G401.6 (cell line): ENCODE data around the gene ZBTB34.
"Not testable (repeated sequence)": the region's sequence is repeated elsewhere in the genome, so short reads cannot be mapped to it uniquely, and the experiment has no call there.

Source experiments
- FAIRE-seq: peaks from 2 replicates; lab custom pipeline; 2012; peaks lifted over from hg19 to GRCh38; lab: Jason Lieb, UNC

The ZBTB34 gene, protein sequence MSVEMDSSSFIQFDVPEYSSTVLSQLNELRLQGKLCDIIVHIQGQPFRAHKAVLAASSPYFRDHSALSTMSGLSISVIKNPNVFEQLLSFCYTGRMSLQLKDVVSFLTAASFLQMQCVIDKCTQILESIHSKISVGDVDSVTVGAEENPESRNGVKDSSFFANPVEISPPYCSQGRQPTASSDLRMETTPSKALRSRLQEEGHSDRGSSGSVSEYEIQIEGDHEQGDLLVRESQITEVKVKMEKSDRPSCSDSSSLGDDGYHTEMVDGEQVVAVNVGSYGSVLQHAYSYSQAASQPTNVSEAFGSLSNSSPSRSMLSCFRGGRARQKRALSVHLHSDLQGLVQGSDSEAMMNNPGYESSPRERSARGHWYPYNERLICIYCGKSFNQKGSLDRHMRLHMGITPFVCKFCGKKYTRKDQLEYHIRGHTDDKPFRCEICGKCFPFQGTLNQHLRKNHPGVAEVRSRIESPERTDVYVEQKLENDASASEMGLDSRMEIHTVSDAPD

DNA sequence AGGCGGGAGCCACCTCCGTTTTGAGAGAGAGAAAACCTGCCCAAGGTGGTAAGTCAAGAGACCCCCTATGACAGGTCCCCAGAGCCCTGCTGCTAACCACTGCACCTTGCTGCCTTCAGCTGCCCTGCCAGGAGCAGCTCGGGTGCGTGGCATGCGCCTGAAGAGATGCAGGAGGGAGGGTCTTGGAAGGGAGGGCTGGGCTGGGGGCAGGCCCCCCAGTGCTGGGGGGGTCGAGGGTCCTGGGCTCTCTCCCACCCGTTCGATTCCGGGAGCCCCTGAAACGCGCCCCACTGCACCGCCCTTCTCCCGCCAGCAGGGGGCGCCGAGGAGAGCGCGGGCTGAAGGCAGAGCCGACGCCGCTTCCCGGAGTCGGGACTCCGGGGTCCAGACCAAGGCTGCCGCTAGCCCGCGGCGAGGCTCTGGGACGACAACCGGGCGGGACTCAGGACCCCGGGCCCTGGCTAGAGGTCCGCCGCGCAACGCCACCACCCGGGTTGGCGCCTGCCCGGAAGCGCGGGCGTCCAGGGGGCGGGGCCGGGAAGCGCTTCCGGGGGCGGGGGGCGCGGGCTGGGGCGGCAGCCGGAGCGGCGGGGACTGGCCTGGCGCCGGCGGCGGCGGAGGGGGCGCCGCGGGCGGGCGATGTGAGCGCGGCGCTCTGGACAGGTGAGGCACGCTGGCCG lies at the start of gene ZBTB34:
ZBTB34 (plus strand) TSS at position 563 of the 680 bp plus-strand sequence. CDS start 18,761 bp downstream, outside the sequence.
- no peak for FAIRE-seq

DNA sequence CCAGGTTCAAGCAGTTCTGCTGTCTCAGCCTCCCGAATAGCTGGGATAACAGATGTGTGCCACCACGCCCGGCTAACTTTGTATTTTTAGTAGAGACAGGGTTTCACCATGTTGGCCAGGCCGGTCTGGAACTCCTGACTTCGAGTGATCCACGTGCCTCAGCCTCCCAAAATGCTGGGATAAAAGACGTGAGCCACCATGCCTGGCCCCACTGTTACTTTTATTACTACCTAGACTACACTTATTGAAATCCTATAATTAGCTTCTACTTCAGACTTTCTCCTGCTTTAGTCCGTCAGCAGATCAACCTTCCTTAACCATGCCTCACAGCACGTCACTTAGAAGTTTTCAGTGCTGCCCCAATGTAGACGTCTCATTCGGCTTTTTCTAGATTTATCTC lies 47.4 kb upstream of the ZBTB34 start:
- FAIRE-seq, result no peak

DNA sequence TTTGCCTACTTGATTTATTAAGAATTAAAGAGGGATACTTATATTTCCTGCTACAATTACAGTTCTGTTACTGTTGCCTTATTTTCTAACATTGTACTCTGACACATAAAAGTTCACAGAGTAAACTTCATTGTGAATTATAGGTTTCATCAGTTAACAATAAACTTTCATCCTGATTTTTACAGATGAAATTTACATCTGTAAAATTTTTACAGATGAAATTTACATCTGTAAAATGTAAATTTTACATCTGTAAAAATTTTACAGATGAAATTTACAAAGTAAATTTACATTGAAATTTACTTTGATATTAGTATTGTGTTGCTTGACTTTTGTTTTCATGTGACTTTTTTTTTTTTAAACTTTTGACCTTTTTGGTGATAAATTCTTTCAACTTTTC lies 46.3 kb upstream of the ZBTB34 start:
- FAIRE-seq, result peak; percentile 86

DNA sequence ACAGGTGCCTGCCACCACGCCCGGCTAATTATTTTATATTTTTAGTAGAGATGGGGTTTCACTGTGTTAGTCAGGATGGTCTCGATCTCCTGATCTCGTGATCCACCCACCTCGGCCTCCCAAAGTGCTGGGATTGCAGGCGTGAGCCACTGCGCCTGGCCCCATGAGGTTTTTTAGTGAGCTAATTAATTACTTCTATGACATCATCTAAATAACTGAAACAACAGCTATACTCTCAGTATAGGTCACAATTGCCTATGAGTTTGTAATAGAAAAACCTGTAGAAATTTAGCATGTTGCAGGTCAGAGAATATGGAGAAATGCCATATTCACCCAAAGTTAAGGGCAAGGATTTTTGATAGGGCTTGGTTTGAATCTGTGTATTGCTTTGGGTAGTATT lies 42.8 kb upstream of the ZBTB34 start:
- FAIRE-seq, result not testable (repeated sequence)

DNA sequence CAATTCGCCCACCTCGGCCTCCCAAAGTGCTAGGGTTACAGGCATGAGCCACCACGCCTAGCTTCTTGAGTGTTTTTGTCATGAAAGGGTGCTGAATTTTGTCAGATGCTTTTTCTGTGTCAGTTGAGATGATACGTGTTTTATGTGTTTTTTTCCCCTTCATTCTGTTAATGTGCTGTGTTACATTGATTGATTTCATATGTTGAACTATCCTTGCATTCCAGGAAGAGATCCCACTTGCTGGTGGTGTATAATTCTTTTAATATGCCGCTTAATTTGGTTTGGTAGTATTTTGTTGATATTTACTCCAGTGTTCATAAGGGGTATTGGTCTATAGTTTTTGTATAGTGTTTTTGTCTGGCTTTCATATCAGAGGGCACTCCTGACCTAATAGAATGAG lies 42.0 kb upstream of the ZBTB34 start:
- no peak for FAIRE-seq

DNA sequence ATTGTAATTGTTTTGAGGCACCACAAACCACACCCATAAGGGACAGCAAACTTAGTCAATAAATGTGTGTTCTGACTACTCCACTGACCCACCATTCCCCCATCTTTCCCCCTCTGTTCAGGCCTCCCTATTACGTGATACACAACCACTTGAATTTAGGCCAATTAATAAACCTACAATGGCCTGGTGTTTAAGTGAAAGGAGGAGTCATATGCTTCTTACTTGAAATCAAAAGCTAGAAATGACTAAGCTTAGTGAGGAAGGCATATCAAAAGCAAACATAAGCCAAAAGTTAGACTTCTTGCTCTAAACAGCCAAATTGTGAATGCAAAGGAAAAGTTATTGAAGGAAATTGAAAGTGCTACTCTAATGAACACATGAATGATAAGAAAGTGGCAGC lies 41.0 kb upstream of the ZBTB34 start:
- no peak for FAIRE-seq

DNA sequence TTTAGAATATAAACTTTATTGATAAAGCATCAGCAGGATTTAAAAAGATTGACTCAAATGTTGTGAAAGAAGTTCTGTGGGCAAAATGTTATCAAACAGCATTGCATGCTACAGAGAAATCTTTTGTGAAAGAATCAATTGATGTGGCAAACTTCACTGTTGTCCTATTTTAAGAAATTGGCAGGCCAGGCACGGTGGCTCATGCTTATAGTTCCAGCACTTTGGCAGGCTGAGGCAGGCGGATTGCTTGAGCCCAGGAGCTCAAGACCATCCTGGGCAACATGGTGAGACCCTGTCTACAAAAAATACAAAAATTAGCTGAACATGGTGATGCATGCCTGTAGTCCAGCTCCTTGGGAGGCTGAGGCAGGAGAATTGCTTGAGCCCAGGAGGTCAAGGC lies 38.2 kb upstream of the ZBTB34 start:
- no peak for FAIRE-seq

DNA sequence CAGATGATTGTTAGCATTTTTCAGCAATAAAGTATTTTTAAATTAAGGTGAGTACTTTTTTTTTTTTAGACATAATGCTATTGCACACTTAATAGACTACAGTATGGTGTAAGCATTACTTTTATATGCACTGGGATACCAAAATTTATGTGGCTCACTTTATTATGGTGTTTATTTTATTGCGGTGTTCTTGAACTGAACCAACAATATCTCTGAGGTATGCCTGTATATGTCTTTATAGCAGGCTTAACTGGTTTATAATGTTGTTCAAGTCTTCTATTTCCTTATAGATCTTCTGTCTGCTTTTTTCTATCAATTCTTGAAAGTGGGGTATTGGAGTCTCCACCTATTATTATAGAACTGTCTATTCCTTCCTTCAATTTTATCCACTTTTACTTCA lies 37.6 kb upstream of the ZBTB34 start:
- FAIRE-seq, result no peak

DNA sequence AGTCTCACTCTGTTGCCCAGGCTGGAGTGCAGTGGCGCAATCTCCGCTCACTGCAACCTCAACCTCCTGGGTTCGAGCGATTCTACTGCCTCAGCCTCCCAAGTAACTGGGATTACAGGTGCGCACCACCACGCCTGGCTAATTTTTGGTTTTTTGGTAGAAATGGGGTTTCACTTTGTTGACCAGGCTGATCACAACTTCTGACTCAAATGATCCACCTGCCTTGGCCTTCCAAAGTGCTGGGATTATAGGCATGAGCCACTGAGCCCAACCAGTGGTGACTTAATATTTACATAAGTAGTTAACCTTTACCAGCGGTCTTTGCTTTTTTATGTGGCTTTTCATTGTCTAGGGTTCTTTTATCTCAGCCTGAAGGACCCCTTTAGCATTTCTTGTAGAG lies 36.4 kb upstream of the ZBTB34 start:
- not testable (repeated sequence) for FAIRE-seq

DNA sequence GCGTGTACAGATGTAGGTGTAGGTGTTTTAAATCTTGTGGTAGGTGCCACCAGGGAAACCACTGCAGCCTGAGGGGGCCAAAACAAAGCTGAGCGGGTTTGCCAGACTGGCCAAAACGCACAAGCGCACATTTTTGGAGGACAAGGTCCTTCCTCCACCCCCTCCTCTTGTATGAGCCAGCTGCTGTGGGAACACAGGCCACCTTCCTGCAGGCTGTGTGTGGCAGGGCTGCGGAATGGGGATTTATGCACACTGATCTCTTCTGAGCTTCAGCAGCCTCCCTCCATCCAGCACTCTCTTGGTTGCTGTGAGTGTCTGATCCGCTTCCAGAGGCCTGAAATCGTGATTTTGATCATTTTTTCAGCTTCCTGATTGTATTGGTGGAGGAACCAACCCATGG lies 33.2 kb upstream of the ZBTB34 start:
- no peak for FAIRE-seq

DNA sequence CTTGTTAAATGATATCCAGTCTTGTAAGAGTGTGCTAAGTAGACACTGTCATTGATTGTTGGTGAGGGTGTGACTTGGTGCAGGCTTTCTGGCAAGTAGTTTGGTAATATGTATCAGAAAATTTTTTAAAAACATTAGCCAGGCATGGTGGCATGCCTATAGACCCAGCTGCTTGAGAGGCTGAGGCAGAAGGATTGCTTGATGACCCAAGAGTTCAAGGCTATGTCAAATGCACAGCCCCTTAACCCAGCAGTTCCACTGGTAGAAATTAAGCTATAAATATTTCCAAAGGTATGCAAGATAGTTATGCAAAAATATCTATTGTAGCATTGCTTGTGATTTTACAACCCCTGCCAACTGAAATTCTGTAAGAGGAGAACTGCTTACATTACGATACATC lies 31.4 kb upstream of the ZBTB34 start:
- FAIRE-seq, result no peak

DNA sequence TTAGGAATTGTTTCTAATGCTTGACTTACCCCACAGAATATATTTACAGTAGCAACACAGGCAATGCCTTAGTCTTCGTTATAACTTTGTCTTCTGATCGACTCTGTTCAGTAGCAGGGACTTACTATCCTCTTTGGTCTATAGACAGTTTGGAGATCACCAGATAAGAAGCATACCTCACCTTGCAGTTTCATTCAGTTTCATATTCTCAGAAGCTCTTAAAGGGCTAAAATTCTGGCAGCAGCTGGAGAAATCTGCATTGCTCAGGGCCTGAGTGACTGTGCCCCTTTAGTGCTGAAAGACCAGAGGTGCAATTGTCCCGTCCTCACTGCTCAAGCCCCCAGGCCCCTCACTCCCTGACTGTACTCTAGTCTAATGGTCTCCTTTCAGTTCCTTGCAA lies 29.6 kb upstream of the ZBTB34 start:
- FAIRE-seq, result no peak

DNA sequence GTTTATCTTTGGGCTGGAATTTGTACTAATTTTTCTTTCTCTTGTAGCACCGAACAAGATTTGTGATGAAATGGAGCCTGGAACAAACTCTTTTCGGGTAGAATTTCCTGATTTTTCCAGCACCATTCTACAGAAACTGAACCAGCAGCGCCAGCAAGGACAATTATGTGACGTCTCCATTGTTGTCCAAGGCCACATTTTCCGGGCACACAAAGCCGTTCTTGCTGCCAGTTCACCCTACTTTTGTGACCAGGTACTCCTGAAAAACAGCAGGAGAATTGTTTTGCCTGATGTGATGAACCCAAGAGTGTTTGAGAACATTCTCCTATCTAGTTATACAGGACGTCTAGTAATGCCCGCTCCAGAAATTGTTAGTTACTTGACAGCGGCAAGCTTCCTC lies 28.0 kb upstream of the ZBTB34 start:
- no peak for FAIRE-seq

DNA sequence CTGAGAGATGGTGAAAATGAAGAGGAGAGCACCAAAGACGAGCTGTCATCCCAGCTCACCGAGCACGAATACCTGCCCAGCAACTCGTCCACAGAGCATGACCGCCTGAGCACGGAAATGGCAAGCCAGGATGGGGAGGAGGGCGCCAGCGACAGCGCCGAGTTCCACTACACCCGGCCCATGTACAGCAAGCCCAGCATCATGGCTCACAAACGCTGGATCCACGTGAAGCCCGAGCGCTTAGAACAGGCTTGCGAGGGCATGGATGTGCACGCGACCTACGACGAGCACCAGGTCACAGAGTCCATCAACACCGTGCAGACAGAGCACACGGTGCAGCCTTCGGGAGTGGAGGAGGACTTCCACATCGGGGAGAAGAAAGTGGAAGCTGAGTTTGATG lies 27.4 kb upstream of the ZBTB34 start:
- FAIRE-seq, result no peak

DNA sequence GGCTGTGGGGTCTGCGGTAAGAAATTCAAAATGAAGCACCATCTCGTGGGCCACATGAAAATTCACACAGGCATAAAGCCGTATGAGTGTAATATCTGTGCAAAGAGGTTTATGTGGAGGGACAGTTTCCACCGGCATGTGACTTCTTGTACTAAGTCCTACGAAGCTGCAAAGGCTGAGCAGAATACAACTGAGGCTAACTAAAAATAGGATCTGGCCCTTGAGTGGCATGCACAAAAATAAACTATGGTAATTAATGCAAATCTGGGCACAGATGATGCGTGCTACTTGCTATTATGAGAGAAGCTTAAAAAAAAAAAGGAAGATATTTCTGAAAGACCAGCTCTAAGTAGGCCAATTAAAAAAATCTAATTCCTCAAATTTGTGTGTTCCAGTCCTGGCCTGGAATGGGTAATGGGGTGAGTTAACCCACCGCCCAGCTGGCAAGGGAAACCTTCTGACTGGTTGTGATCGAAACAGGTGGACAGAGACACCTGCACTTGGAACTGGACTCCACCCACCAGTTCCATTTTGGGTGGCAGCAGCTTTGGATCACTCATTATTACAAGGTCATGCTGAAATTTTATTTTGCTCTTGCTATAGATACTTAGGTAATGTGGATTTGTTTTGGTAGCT lies 26.6 kb upstream of the ZBTB34 start:
- FAIRE-seq, result no peak

DNA sequence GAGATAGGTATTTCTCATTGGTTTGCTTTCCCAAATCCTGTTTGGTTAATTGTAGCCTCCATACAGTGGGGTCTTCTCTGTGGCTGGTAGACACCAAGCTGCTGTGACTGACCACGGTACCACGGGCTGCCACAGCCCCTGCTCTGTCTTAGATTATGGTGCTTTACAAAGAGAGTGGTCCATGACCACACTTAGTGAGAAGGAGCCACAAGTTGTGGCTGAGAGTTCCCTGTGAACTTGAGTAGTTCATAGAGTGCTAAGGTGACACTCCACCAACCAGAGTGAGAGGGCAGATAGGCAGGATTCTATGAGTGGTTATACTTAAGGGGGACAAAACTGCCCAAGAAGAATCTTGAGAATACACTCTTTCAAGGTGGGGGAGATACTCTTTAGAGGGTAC lies 25.8 kb upstream of the ZBTB34 start:
- FAIRE-seq, result no peak

DNA sequence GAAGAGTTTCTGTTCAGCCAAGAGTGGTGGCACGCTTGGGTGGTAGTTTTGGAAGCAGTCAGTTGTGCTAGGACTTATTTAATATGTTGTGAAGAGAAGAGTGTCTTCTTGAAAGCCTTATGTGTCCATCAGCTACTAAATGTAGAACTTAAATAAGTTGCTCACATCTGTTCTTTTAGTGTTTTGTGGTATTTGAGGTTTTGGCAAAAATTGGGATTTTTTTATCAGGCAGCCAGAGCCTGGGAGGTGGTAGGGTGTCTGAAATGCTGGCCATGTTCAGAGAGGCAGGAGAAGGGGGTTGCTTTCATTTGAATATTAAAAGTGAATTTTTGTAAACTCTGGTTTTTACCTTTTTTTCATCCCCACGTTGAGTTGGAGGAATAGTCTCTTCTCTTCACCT lies 24.2 kb upstream of the ZBTB34 start:
- no peak for FAIRE-seq

DNA sequence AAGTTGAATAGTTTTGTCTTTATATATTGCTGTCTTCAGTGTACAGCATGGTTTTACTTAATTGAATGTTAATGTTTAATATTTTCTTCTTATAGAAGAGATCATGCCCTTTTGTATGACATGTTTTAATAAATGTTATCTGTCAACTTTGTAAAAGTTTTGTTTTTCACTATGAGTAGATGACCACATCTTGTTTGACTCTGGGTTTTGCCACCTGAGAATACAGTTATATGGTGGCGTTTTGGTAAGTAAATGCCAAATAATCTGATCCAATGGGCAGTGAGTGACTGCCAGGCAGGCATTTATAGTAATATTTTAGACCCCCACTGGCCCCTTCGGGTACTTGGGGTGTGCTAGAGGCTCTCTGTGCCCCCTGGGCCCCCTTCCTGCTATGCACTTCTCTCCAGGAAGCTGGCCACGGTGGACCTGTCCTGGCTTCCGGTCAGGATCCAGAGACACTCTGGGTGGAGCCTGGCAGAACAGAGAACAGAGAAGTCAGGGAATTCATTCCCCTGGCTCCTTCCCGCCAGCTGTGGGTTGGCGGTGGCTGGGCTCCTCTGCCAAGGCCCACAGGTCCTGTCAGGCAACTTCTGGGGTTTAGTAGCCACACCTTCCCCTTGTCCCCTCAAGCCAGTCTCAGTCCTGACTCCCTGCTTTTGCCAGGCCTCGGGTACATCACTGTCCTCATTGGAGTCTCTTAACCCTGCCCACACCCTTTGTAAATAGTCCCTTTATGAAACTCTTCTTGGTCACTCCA lies 22.2 kb upstream of the ZBTB34 start:
- no peak for FAIRE-seq

DNA sequence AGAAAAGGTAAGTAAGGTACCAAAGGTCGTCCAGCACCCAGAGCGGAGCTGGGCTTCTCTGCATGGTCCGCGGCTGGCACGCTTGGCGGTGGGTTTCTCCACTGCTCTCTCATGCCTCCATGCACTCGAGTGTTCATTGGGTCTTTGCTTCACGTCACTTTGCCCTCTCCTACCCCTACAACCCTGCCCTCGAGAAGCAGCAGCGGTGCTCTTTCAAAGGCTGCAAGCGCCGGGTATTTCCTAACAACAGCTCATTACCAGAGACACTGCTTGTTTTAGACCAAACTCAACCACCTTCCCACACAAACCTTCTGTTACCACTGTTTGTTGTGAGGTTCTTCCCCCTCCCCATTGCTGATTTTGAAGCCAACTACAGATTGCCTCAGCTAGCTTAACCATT lies 21.5 kb upstream of the ZBTB34 start:
- no peak for FAIRE-seq

DNA sequence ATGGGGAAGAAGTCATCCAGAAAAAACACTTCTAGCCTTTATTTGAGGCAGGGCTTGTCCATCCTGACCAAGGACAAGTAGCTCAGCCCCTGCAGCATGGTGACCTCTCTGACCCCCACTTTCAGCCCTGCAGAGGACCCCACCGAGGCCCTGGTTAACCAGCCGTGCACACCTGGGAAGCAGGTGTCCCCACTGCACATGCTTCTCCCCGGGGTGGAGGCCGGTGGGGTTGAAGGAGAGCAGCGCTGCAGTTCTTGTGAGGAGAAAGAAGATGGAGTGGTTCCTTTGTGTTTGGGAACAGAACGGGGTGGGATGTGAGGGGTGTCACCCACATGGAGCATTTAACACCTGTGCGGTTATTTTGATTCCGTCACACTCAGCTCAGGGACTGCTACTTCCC lies 21.1 kb upstream of the ZBTB34 start:
- FAIRE-seq, result no peak

DNA sequence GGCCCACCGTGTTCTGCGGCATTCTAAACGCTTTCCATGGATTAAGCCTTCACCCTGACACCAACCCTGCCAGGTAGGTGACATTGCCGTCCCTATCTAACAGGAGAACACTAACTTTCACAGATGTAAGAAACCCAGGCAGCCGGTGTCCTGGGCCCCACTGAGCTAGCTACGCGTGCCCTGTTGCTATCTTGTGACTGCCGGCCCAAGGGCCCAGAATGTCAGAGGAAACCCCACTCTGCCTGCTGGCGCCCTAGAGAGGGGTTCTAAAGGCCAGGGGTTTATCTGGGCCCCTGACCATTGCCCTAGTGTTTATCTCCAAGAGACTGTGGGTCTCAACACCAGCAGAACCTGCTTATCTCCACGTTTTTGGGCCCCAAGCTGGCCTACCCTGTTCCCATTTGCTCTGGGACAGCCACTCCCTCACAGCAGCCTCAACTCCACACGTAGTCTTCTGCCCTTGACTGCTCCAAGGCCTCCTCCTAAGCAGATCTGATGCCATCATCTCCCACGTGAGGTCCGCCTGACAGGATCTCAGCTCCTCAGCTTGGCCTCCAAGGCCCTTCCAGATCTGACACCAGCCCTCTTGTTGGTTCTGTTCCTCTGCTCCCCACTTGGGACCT lies 18.1 kb upstream of the ZBTB34 start:
- no peak for FAIRE-seq
